GM18526 (cell line): ENCODE data around the gene DOCK3.

ENCODE experiments used
- POLR2A ChIP-seq: IDR thresholded peaks from 3 replicates; pipeline ENCODE4 v1.6.1; 2011; ENCODE audit not compliant: insufficient read length; ENCODE audit errors: extremely low read depth

Gene DOCK3

DNA sequence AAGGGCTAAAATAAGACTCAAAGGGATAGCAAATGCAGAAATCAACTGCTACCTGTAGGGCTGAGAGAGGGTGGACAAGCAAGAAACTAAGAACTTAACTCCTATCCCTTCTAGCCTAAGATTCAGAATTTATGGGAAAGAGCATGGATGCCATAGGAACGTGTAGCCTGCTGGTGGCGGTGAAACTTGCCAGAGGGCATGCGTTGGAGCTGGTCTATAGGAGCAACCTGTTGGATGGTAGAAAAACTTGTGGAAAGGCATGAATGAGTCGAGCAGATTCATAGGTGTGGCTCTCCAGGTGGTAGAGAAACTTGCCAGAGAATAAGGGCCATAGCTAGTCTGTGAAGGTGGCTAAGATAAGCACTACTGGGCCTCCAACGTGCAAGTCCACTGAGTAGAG, 137.2 kb downstream of the DOCK3 start:
- TF ChIP-seq POLR2A, result no peak

DNA sequence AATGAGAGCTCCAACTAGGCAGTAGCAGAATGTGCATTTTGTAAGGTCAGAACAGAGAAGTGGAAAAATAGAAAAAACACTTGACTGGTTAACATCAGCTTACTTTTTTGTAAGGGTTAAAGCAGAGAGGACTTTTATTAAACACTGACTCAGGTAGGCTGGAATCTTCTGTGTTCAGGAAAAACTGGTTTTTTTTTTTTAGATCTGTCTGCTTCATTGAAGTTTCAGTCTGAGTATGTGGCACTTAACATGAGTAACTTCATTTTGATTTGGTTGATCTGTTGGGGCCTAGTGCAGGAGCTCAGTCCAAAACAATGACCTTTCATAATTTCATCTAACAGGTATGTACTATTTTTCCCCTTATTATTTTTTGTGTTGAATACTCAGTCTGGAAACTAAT, 141.1 kb downstream of the DOCK3 start:
- TF ChIP-seq POLR2A, result no peak

DNA sequence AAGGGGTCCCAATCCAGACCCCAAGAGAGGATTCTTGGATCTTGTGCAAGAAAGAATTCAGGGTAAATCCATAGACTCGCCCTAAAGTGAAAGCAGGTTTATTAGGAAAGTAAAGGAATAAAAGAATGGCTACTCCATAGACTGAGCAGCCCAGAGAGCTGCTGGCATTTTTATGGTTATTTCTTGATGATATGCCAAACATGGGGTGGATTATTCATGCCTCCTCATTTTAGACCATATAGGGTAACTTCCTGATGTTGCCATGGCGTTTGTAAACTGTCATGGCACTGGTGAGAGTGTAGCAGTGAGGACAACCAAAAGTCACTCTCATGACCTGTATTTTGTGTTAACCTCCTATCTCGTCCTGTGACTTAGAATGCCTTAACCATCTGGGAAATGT, 142.2 kb downstream of the DOCK3 start:
- no peak for TF ChIP-seq POLR2A

DNA sequence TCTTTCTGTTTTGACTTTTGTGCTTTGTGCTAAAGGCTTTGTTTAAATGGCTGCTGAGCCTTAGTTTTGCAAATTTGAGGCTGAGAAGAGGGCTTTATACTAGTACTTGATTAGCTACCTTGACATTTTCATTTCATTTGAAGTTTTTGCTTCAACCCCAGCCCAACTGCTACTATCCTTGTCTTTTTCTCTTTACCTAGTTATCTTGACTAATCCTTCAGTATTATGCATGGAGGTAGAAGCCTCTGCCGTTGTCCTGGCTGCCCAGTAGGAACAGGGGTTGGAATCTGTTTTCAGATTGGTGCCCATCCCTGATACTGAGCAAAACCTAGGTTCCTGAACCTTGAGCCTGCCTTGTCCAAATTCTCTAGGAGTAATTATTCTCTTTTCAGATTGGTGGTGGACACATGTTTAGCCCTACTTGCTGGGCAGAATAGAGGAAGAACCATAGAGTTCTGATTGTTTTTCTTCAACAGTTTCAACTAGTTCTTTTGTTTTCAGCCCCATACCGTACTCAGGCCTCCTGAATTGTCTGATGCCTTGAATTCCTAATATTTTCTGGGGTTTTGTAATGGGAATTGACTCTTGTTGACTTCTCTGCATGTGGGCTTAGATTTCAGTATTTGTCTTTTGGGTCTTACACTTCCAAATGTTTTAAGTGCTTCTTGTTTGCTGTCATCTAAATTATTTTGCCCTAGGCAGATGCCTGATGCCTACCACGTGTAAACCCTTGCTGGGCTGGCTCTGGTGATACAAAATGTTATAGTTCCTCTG, 143.2 kb downstream of the DOCK3 start:
- no peak for TF ChIP-seq POLR2A

DNA sequence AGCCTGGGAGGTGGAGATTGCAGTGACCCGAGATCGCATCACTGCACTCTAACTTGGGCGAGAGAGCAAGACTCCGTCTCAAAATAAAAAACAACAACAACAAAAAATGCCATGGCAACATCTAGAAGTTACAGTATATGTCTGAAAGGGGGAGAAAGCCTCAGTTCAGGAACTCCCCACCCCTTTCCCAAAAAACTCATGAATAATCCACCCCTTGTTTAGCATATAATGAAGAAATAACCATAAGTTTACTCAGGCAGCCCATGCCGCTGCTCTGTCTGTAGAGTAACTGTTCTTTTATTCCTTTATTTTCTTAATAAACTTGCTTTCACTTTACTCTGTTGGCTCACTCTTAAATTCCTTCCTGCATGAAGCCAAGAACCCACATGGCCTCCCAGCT, 145.2 kb downstream of the DOCK3 start:
- TF ChIP-seq POLR2A, result no peak

DNA sequence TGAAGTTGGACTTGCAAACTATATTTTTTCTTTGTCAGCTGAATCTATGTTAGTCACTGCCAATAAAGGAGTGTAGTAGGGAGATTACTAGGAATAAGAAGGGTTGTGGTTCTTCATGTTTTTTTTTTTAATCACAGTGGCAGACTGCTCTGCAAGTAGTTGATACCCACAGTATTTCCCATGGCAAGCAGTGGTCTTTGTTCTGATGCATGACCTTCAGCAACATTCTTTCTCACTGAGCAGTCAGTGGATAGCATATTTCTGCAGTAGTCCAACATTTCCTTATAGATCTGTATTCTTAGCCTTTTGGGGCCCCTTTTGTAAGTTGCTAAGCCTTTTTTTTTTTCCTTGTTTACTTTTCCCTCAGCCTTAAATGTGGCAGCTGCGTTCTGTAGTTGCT, 151.1 kb downstream of the DOCK3 start:
- TF ChIP-seq POLR2A, result no peak

DNA sequence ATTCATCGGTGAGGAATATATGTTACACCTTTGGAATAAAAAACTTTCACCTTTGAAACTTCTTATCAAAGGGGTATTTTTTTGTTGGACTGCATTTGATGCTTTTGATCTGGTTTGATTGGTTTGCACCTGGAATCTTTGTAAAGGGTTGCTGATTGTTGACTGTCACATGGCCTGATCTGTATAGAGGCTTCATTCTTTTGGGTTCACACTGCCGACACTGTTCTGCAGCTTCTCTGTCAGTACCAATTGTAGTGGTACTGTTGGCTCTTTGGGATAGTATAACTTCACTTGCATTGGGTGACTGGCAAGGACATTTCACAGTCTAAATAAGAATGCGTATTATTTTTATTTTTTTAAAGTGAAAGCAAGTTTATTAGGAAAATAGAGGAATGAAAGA, 155.7 kb downstream of the DOCK3 start:
- no peak for TF ChIP-seq POLR2A

DNA sequence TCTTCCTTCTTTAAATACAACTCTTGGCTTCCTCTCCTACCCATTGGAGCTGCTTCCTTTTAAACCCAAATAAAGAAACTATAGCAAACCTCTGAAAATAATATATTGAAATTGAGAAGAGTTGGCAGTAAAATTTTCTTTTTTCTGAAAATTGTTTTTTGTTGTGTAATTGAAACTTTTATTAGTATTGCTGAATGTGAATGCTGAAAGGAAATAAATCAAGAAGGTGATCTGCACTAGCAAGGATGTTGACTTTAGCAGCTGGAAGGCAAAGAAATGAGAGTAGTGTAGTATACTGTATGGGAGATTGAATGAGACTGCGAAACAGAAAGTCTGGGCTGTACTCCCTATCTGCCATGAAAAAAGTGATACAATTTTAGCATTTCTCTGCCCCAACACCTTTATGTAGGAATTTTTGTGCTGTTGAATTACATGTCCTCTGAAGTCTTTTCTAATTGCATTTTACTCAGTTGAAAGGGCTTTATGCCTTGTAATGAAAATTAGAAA, 166.3 kb downstream of the DOCK3 start:
- no peak for TF ChIP-seq POLR2A

DNA sequence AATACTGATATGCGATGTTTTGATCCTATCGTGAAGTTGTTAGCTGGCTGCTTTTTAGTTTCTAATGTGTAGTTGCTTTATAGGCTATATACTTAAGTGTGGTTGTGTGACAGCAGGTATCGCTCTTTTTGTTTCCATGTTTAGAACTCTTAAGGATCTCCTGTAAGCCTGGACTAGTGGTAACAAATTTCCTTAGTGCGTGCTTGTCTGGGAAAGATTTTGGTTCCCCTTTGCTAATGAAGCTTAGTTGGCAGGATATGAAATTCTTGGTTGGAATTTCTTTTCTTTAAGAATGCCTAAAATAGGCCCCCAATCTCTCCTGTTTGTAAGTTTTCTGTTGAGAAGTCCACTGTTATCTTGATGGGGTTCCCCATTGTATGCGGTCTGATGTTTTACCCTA, 173.6 kb downstream of the DOCK3 start:
- no peak for TF ChIP-seq POLR2A

DNA sequence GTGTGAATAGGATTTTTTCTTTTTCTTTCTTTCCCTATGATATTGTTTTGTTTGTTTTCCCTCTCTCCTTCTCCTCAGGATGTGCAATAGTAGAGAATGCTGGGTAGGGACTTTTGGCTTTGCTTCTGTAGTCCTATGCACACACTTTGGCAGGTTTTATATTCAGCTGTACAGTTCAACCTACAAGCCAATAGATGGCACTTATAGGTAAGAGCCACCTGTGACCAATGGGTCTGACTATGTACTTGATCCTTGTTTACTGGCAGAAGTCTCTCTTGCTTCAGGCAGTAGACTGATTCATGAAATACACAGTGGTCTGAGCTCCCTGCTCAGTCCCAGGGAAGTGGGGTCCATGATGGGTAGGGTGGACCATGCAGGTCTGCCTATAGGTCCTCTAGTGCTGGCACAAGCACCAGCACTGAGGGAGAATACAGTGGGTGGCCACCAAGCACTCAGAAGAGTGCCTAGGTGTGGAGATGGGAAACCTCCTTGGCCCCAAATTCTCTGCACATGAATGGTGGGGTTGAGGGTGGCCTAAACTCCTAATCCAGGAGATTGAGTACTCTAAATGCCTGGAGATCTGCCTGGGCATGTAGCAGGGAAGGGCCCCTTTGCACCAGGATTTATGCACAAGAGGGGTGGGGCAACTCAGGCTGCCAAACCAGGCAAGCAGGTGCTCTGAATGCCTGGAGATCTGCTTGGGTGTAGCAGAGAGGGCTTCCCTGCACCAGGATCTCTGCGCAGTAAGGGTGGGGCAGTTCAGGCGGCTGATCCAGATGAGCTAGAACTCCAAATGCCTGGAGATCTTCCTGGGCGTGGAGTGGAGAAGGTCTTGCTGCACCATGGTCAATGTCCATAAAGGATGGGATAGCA, 176.1 kb downstream of the DOCK3 start:
- TF ChIP-seq POLR2A, result no peak

DNA sequence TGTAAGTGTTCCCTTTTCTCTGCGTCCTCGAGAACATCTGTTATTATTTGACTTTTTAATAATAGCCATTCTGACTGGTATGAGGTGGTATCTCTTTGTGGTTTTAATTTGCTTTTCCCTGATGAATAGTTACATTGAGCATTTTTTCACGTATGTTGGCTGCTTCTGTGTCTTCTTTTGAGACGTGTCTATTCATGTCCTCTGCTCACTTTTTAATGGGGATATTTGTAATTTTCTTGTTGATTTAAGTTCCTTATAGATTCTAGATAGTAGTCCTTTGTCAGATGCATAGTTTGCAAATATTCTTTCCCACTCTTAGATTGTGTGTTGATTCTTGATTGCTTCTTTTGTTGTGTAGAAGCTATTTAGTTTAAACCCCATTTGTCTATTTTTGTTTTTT, 179.2 kb downstream of the DOCK3 start:
- no peak for TF ChIP-seq POLR2A

DNA sequence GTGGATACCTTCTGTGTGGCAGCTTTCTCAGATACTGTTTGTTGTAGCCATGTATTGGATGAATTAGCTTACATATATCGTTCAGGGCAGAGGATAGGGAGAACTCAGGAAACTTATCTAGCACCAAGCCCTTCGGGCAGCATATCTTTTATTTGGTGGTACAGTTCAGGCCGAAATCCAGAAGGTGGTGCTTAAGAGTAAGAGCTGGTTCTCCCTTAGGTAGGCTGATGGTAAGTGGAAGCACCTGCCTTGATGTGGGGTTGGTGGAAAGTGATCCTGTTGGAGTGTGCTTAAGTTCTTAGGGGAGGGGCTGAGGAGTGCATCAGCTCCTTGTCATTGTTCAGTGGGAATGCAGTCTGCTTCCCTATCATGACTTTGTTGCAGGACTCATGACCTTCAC, 187.5 kb downstream of the DOCK3 start:
- no peak for TF ChIP-seq POLR2A

DNA sequence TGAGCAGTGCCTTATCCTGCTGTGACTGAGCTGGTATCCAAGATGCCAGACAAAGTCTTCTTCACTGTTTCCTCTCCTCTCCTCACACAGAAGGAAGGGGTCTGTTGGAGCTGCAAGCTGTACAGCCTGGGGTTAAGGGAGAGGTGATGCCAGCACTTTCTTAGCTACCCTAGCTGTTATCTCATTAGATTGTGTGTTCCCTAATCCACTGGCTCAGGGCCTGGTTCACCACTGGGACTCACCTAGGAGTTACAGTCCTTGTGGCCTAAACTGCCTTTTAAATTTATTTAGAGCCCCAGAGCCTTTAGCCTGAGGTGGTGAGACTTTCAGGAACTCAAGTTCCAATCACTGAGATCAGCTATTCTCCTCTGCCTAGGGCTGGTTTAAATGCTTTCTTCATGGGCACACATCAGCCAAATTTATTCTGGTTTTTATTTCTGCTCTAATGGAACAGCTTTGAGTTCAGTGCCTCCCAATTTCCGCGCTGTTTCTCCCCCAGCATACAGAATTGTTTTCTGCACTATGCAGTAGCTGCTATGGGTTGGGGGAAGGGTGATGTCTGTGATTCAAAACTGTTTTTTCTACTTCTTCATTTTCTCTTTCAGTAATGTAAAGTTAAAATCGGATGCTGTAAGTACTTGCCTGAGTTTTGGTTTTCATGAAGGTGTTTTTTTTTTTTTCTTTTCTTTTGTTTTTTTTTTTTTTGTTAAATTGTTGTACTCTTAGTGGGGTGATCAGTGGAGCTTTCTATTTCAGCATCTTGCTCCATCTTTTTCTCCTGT, 198.8 kb downstream of the DOCK3 start:
- no peak for TF ChIP-seq POLR2A

DNA sequence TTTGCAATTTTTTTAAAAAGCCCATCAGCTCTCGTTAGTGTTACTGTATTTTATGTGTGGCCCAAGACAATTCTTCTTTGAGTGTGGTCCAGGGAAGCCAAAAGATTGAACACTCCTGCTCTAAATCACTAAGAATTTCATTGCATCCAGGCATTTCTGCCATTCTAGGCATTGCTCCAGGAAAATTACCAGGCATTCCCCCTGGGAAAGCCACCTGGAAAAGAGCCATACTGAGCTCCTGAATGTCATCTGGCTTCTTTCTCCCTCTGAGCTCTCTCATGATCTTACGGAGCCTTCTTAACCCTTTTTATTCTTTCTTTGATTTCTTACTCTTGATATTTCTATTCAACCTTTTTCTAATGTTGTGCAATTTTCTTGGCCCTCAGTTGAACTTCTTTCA, 202.2 kb downstream of the DOCK3 start:
- TF ChIP-seq POLR2A, result no peak

DNA sequence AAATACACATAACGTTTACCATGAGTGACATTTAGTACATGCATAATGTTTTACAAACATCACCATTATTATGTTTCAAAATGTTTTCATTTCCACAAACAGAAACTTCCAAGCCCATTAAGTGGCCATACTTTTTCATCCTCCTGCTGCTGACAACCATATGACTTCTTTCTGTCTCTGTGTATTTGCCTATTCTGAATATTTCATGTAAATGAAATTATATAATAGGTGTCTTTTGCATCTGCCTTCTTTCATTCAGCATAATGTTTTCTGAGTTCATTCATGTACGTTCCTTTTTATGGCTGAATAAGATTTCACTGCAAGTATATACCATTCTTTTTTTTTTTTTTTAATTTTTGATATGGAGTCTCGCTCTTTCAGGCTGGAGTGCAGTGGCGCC, 209.0 kb downstream of the DOCK3 start:
- TF ChIP-seq POLR2A, result no peak
